H9 (cell line): ENCODE measurements around the gene PHF20. TPM values are rescaled to one million over a fixed set of nuclear protein-coding genes. Genes with fewer than 3 reads are reported as not detected.

Experiments
- DNase-seq: peaks from one replicate; pipeline ENCODE4 v3.0.0-alpha.2; 2017
- H2AFZ ChIP-seq: one replicate; pipeline ENCODE4 v1.6.1; 2013; ENCODE audit warnings: mild to moderate bottlenecking, low read length, control low read depth, moderate library complexity
- H2AK5ac ChIP-seq: 2 replicates; pipeline ENCODE4 v1.6.1; 2013; ENCODE audit warnings: low read length, control low read depth, mixed read lengths; ENCODE audit not compliant: insufficient read length
- H2BK120ac ChIP-seq: one replicate; pipeline ENCODE4 v1.6.1; 2013; ENCODE audit warnings: low read depth, mild to moderate bottlenecking, low read length, control low read depth, inconsistent platforms; ENCODE audit not compliant: poor library complexity, severe bottlenecking
- H2BK12ac ChIP-seq: 2 replicates; pipeline ENCODE4 v1.6.1; 2013; ENCODE audit warnings: low read length, control low read depth, mixed read lengths, low read depth; ENCODE audit not compliant: insufficient read length
- H2BK15ac ChIP-seq: 2 replicates; pipeline ENCODE4 v1.6.1; 2013; ENCODE audit warnings: low read depth, low read length, control low read depth
- H2BK20ac ChIP-seq: one replicate; pipeline ENCODE4 v1.6.1; 2013; ENCODE audit warnings: low read depth, mild to moderate bottlenecking, low read length, control low read depth, inconsistent platforms; ENCODE audit not compliant: poor library complexity, severe bottlenecking
- H2BK5ac ChIP-seq: 2 replicates; pipeline ENCODE4 v1.6.1; 2013; ENCODE audit warnings: low read length, control low read depth, mixed read lengths; ENCODE audit not compliant: insufficient read length
- H3K14ac ChIP-seq: 2 replicates; pipeline ENCODE4 v1.6.1; 2013; ENCODE audit warnings: low read length, control low read depth; ENCODE audit not compliant: insufficient read depth
- H3K18ac ChIP-seq: 2 replicates; pipeline ENCODE4 v1.6.1; 2013; ENCODE audit warnings: low read depth, mild to moderate bottlenecking, mixed read lengths, low read length, control low read depth; ENCODE audit not compliant: insufficient read length
- H3K23ac ChIP-seq: 2 replicates; pipeline ENCODE4 v1.6.1; 2013; ENCODE audit warnings: low read length, control low read depth, mixed read lengths, low read depth; ENCODE audit not compliant: insufficient read length
- H3K23me2 ChIP-seq: 2 replicates; pipeline ENCODE4 v1.6.1; 2013; ENCODE audit warnings: low read depth, mild to moderate bottlenecking, mixed read lengths, low read length, control low read depth; ENCODE audit not compliant: insufficient read length, poor library complexity, severe bottlenecking
- H3K27ac ChIP-seq: 2 replicates; pipeline ENCODE4 v1.5.1; 2013; ENCODE audit warnings: low read length, control low read depth, mixed read lengths, low read depth; ENCODE audit not compliant: insufficient read length
- H3K27me3 ChIP-seq: 2 replicates; pipeline ENCODE4 v1.6.1; 2013; ENCODE audit warnings: low read length, control low read depth, inconsistent platforms; ENCODE audit not compliant: insufficient read depth
- H3K4ac ChIP-seq: 2 replicates; pipeline ENCODE4 v1.6.1; 2013; ENCODE audit warnings: low read depth, mild to moderate bottlenecking, control low read depth, inconsistent platforms, low read length, moderate library complexity
- H3K4me1 ChIP-seq: 2 replicates; pipeline ENCODE4 v1.6.1; 2013; ENCODE audit warnings: low read length, control low read depth, inconsistent platforms; ENCODE audit not compliant: insufficient read depth
- H3K4me2 ChIP-seq: 2 replicates; pipeline ENCODE4 v1.6.1; 2013; ENCODE audit warnings: low read length, control low read depth, mixed read lengths; ENCODE audit not compliant: insufficient read length, insufficient read depth
- H3K56ac ChIP-seq: 2 replicates; pipeline ENCODE4 v1.6.1; 2013; ENCODE audit warnings: low read depth, mild to moderate bottlenecking, mixed read lengths, low read length, control low read depth; ENCODE audit not compliant: insufficient read length
- H3K79me1 ChIP-seq: 2 replicates; pipeline ENCODE4 v1.6.1; 2013; ENCODE audit warnings: low read depth, mild to moderate bottlenecking, moderate library complexity, low read length, control low read depth, inconsistent platforms; ENCODE audit not compliant: insufficient read depth, poor library complexity, severe bottlenecking
- H3K79me2 ChIP-seq: 2 replicates; pipeline ENCODE4 v1.6.1; 2013; ENCODE audit warnings: low read length, control low read depth, inconsistent platforms; ENCODE audit not compliant: insufficient read depth
- H3K9ac ChIP-seq: 2 replicates; pipeline ENCODE4 v1.6.1; 2013; ENCODE audit warnings: low read length, control low read depth, mixed read lengths; ENCODE audit not compliant: insufficient read length; ENCODE audit errors: extremely low read depth
- H3K9me3 ChIP-seq: one replicate; pipeline ENCODE4 v1.6.1; 2013; ENCODE audit warnings: low read depth, low read length, inconsistent platforms; ENCODE audit not compliant: control insufficient read depth
- H3T11ph ChIP-seq: one replicate; pipeline ENCODE4 v1.6.1; 2013; ENCODE audit warnings: mild to moderate bottlenecking, low read length, control low read depth, inconsistent platforms
- H4K20me1 ChIP-seq: one replicate; pipeline ENCODE4 v1.6.1; 2013; ENCODE audit not compliant: control insufficient read depth, insufficient read length, insufficient read depth
- H4K5ac ChIP-seq: 2 replicates; pipeline ENCODE4 v1.6.1; 2013; ENCODE audit warnings: low read depth, mild to moderate bottlenecking, mixed read lengths, low read length, control low read depth; ENCODE audit not compliant: insufficient read length
- H4K8ac ChIP-seq: replicated peaks from 2 replicates; pipeline ENCODE4 v1.6.1; 2013; ENCODE audit warnings: low read length, control low read depth, mixed read lengths, low read depth; ENCODE audit not compliant: insufficient read length
- H4K91ac ChIP-seq: 2 replicates; pipeline ENCODE4 v1.6.1; 2013; ENCODE audit warnings: low read depth, mild to moderate bottlenecking, moderate library complexity, mixed read lengths, low read length, control low read depth; ENCODE audit not compliant: insufficient read length
- H3K27ac Mint-ChIP-seq, 3 experiments: 2 replicates in 2 of 3; 3 replicates in 1 of 3; pipeline ENCODE4 v1.8.0; 2020 to 2021; ENCODE audit warnings: mixed read lengths in 3 of 3, mild to moderate bottlenecking in 1 of 3, moderate library complexity in 1 of 3
- H3K27me3 Mint-ChIP-seq: 2 replicates; pipeline ENCODE4 v1.8.0; 2021; ENCODE audit warnings: low read depth, mild to moderate bottlenecking, moderate library complexity, mixed read lengths
- H3K36me3 Mint-ChIP-seq, 3 experiments: 2 replicates in 2 of 3; 3 replicates in 1 of 3; pipeline ENCODE4 v1.8.0; 2020 to 2021; ENCODE audit warnings: low read depth in 3 of 3, mixed read lengths in 3 of 3; ENCODE audit not compliant: insufficient read depth in 1 of 3
- H3K4me1 Mint-ChIP-seq, 2 experiments: 2 replicates each; pipeline ENCODE4 v1.8.0; 2020; ENCODE audit warnings: mixed read lengths in 2 of 2
- H3K4me3 Mint-ChIP-seq, 2 experiments: 2 replicates in 1 of 2; 3 replicates in 1 of 2; pipeline ENCODE4 v1.8.0; 2020 to 2021; ENCODE audit warnings: mild to moderate bottlenecking in 2 of 2, mixed read lengths in 2 of 2, moderate library complexity in 1 of 2
- H3K9me3 Mint-ChIP-seq, 2 experiments: 2 replicates in 1 of 2; 3 replicates in 1 of 2; pipeline ENCODE4 v1.8.0; 2020; ENCODE audit warnings: mild to moderate bottlenecking in 2 of 2, mixed read lengths in 2 of 2, moderate library complexity in 1 of 2
- WGBS: extraction: QIAGEN DNeasy Blood & Tissue Kit; methylation state at CpG from one replicate; pipeline ENCODE4 v1.1.7; 2013; ENCODE audit warnings: missing lambda C conversion rate, low lambda C conversion rate, mixed read lengths; ENCODE audit not compliant: insufficient read length; ENCODE audit errors: extremely low coverage; 5-methylcytosine and 5-hydroxymethylcytosine counted together
- total RNA-seq: library from RNA; stranded (reverse); gene quantifications from 2 replicates; pipeline ENCODE4 v1.2.1, GENCODE V29; 2021
- TF ChIP-seq, protein P1 (sequence below): fragments of 200-600 bp; sonication (generic); conservative IDR thresholded peaks from 3 replicates; pipeline ENCODE4 v1.8.0; 2021; ENCODE audit warnings: antibody characterized with exemption, mild to moderate bottlenecking

The PHF20 gene
- total RNA-seq, 1 experiment from 2014 or later, result 50.3 TPM

DNA sequence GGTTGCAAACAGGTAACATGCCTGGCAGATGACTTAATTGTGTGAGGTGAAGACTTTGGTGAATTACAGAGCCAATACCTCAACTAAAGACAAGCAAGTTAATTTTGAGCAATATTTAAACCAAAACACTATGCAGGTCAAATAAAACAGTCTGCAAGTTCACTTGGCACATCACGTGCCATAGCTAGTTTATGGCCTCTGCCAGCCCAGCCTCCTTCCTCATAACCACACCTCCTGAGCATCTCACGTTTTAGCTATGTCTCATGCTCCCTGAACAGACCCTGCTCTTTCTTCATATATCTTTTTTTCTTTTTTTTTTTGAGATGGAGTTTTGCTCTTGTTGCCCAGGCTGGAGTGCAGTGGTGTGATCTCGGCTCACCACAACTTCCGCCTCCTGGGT, 192.1 kb downstream of the PHF20 start:
- no peaks in the 10 kb centered on the region for H3K79me1 ChIP-seq
- H3K4me1 Mint-ChIP-seq, result peaks cover 15 to 16% of the 10 kb centered on the region in 2 experiments
- no peak overlapping the region for H3K4me3 Mint-ChIP-seq

More for the DNA sequence above, 192.1 kb downstream of the PHF20 start:
- Histone ChIP-seq H4K5ac (no peak overlapping the region), H3K4me1 (no peaks in the 10 kb centered on the region), H3T11ph (no peak overlapping the region), H4K20me1 (no peaks in the 10 kb centered on the region), H3K23ac (no peak overlapping the region), H4K8ac (no peak overlapping the region), H4K91ac (no peak overlapping the region), H3K18ac (no peak overlapping the region), H3K23me2 (no peaks in the 10 kb centered on the region), H3K9ac (no peak overlapping the region), H2BK20ac (no peak overlapping the region), H2BK5ac (no peak overlapping the region), H3K4ac (no peak overlapping the region), H3K4me2 (no peak overlapping the region), H2BK12ac (no peak overlapping the region), H2AFZ (no peak overlapping the region), H2BK15ac (no peak overlapping the region), H3K9me3 (no peaks in the 10 kb centered on the region), H2BK120ac (no peak overlapping the region), H3K27me3 (no peaks in the 10 kb centered on the region), H3K27ac (no peak overlapping the region), H3K14ac (no peak overlapping the region), H3K56ac (no peak overlapping the region), H2AK5ac (no peak overlapping the region), H3K79me2 (no peaks in the 10 kb centered on the region)
- H3K36me3 Mint-ChIP-seq, result no peaks in the 10 kb centered on the region
- no CpG with 5 or more reads among the region's 4 CpGs for WGBS
- H3K27me3 Mint-ChIP-seq, result peaks cover 9% of the 10 kb centered on the region
- no peaks in the 10 kb centered on the region for H3K9me3 Mint-ChIP-seq
- H3K27ac Mint-ChIP-seq, result no peak overlapping the region; a peak in 1 of 7 replicates
- TF ChIP-seq, protein P1, sequence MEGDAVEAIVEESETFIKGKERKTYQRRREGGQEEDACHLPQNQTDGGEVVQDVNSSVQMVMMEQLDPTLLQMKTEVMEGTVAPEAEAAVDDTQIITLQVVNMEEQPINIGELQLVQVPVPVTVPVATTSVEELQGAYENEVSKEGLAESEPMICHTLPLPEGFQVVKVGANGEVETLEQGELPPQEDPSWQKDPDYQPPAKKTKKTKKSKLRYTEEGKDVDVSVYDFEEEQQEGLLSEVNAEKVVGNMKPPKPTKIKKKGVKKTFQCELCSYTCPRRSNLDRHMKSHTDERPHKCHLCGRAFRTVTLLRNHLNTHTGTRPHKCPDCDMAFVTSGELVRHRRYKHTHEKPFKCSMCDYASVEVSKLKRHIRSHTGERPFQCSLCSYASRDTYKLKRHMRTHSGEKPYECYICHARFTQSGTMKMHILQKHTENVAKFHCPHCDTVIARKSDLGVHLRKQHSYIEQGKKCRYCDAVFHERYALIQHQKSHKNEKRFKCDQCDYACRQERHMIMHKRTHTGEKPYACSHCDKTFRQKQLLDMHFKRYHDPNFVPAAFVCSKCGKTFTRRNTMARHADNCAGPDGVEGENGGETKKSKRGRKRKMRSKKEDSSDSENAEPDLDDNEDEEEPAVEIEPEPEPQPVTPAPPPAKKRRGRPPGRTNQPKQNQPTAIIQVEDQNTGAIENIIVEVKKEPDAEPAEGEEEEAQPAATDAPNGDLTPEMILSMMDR, result no peak
- DNase-seq, result no peak
